HepG2 (cell line): ENCODE data around the gene C1R. TPM values are rescaled to one million over a fixed set of nuclear protein-coding genes. Genes with fewer than 3 reads are reported as not detected.
A peak's percentile ranks its signal among the peaks of the same experiment; 100 is the strongest.

Experiments
- ATAC-seq: fragments of 200-7000 bp; cut with Tn5 transposase; 3 replicates; pipeline ENCODE4 v1.9.1; 2020; ENCODE audit warnings: mild to moderate bottlenecking, moderate library complexity
- BruUV-seq: library from RNA; stranded (reverse); fragments of 400-500 nt; replicated peaks from 2 replicates; lab custom pipeline; 2021; lab: Mats Ljungman, UMichigan
- CTCF ChIA-PET: fragments of 300-600 bp; formaldehyde crosslinking; extraction: SDS; loops from one replicate; lab custom pipeline; 2021; ENCODE audit warnings: low total read pairs, inconsistent platforms, low intra/inter-chr PET ratio; lab: Yijun Ruan, JAX
- POLR2A ChIA-PET: fragments of 350-600 bp; sonication (Branson Sonifier 250); formaldehyde crosslinking; loops from one replicate; lab custom pipeline; 2020; ENCODE audit warnings: antibody characterized with exemption, inconsistent platforms; lab: Yijun Ruan, JAX
- DNase-seq: peaks from one replicate; pipeline ENCODE4 v3.0.0-alpha.2; 2015; ENCODE audit warnings: low spot score
- FAIRE-seq: peaks from 3 replicates; lab custom pipeline; 2011; peaks lifted over from hg19 to GRCh38; lab: Jason Lieb, UNC
- H2AFZ ChIP-seq: one replicate; pipeline ENCODE4 v1.6.1; 2011; ENCODE audit warnings: low read length, inconsistent platforms
- H3K27ac ChIP-seq: fragments of 300-600 bp; 3 replicates; pipeline ENCODE4 v1.8.0; 2011; ENCODE audit warnings: mixed run types, mild to moderate bottlenecking, mixed read lengths, low read length, inconsistent platforms; ENCODE audit not compliant: insufficient read depth; ENCODE audit errors: extremely low read length
- H3K27me3 ChIP-seq, 2 experiments: fragments of 200-600 bp in 1 of 2; 2 replicates in 1 of 2; 3 replicates in 1 of 2; pipeline versions ENCODE4 v1.6.0 to v1.8.0; 2011; ENCODE audit warnings: low read length in 2 of 2, mild to moderate bottlenecking in 2 of 2, moderate library complexity in 2 of 2, inconsistent platforms in 1 of 2; ENCODE audit not compliant: insufficient read depth in 2 of 2, control insufficient read depth in 1 of 2
- H3K36me3 ChIP-seq, 2 experiments: fragments of 200-600 bp in 1 of 2; replicated peaks in 1 of 2; 2 replicates in 1 of 2; 3 replicates in 1 of 2; pipeline versions ENCODE4 v1.5.1 to v1.8.0; 2011; ENCODE audit warnings: low read length in 2 of 2, inconsistent platforms in 1 of 2; ENCODE audit not compliant: insufficient read depth in 2 of 2, control insufficient read depth in 1 of 2
- H3K4me1 ChIP-seq: 2 replicates; pipeline ENCODE4 v1.5.1; 2012; ENCODE audit warnings: low read length, inconsistent platforms; ENCODE audit not compliant: insufficient read depth
- H3K4me2 ChIP-seq: 2 replicates; pipeline ENCODE4 v1.6.0; 2011; ENCODE audit warnings: low read depth, low read length, inconsistent platforms
- H3K4me3 ChIP-seq, 3 experiments: fragments of 200-600 bp in 1 of 3; sonication (generic), shearing (Covaris generic) in 1 of 3; replicated peaks in 1 of 3; 2 replicates each; pipeline ENCODE4 v1.5.1; 2011 to 2016; ENCODE audit warnings: low read length in 3 of 3, inconsistent platforms in 2 of 3, low read depth in 2 of 3, mild to moderate bottlenecking in 2 of 3, control low read depth in 1 of 3, mixed read lengths in 1 of 3; ENCODE audit not compliant: insufficient read depth in 1 of 3
- H3K79me2 ChIP-seq: one replicate; pipeline ENCODE4 v1.6.1; 2011; ENCODE audit warnings: low read length, inconsistent platforms; ENCODE audit not compliant: insufficient read depth
- H3K9ac ChIP-seq: 2 replicates; pipeline ENCODE4 v1.6.0; 2011; ENCODE audit warnings: mild to moderate bottlenecking, low read depth, low read length, inconsistent platforms; ENCODE audit not compliant: insufficient read depth
- H3K9me3 ChIP-seq: 2 replicates; pipeline ENCODE4 v1.5.1; 2012; ENCODE audit warnings: mild to moderate bottlenecking, low read length
- H4K20me1 ChIP-seq: 2 replicates; pipeline ENCODE4 v1.6.0; 2011; ENCODE audit warnings: inconsistent platforms, mild to moderate bottlenecking, low read length, moderate library complexity; ENCODE audit not compliant: insufficient read depth
- HMG20A ChIP-seq: IDR thresholded peaks from 2 replicates; pipeline ENCODE4 v1.6.1; 2016; ENCODE audit warnings: borderline replicate concordance
- RERE ChIP-seq: IDR thresholded peaks from 2 replicates; pipeline ENCODE4 v1.6.1; 2016; ENCODE audit warnings: low read depth, missing genetic modification reagents, missing compliant biosample characterization
- ZNF10 ChIP-seq: sonication (generic); formaldehyde crosslinking; IDR thresholded peaks from 2 replicates; pipeline ENCODE4 v1.4.0; 2020; ENCODE audit warnings: mild to moderate bottlenecking, low read depth, missing genetic modification reagents, borderline replicate concordance
- WGBS: methylation state at CpG from one replicate; pipeline ENCODE4 v1.1.6; 2017; ENCODE audit warnings: low lambda C conversion rate; 5-methylcytosine and 5-hydroxymethylcytosine counted together
- in situ Hi-C: cut with HindIII; loops from 2 replicates; pipeline ENCODE4 v1.10.0; 2017; ENCODE audit warnings: low pct_unique_long_range_greater_than_20kb; ENCODE audit not compliant: extremely low pct_ligation_motif_present
- intact Hi-C: fragments of 100-400 bp; cut with micrococcal nuclease; formaldehyde crosslinking; loops from one replicate; pipeline ENCODE4 v1.10.0; 2022; ENCODE audit not compliant: unreplicated experiment
- polyA plus RNA-seq, 8 experiments: library from polyadenylated mRNA; depleted of rRNA in 3 of 8; stranded (reverse) in 7 of 8; unstranded in 1 of 8; fragments of >200 nt; fragmentation: Illumina TruSeq in 4 of 8; extraction: Trizol in 4 of 8; gene quantifications; 2 replicates each; pipeline versions ENCODE4 v1.2.1 to v1.2.3, GENCODE V29; 2011 to 2016; ENCODE audit warnings: low read depth in 4 of 8, missing spikeins in 1 of 8, mixed read lengths in 1 of 8; ENCODE audit not compliant: insufficient read depth in 1 of 8
- total RNA-seq, 5 experiments: library from RNA; depleted of rRNA; stranded (reverse); fragments of >200 nt; fragmentation: Illumina TruSeq; extraction: Trizol; gene quantifications; 2 replicates each; pipeline ENCODE4 v1.2.3, GENCODE V29; 2016; ENCODE audit warnings: low read depth in 1 of 5
- TF ChIP-seq, protein P1 (sequence below): sonication (generic); formaldehyde crosslinking; IDR thresholded peaks from 2 replicates; pipeline ENCODE4 v1.4.0; 2020; ENCODE audit warnings: mild to moderate bottlenecking, low read depth, missing genetic modification reagents

Gene C1R
- total and polyA plus RNA-seq, 2 of the 13 experiments (the other 11 are each of a cell fraction or from before 2014, with no cell fraction given) = 3.5 to 6.5 TPM

GRCh38 chr12:7092986-7093460 is 778 bp upstream of the C1R start:
- in situ Hi-C loops (loop anchor here (5.0 kb wide), 1 partner anchor 36 kb away; no protein-coding TSS in a partner anchor), intact Hi-C loops (loop anchor here (1.0 to 2.0 kb wide), 3 partner anchors 16 to 149 kb away; partner anchors contain the start of genes C12orf57, C1RL and C1S)
- ChIA-PET POLR2A (interaction anchor here (1.0 to 2.7 kb wide), 2 partner anchors 32 to 149 kb away, joined by 4 to 9 read pairs; partner anchors contain the start of genes C12orf57, C1S and RNU7-1), CTCF (interaction anchor here (0.7 to 5.0 kb wide), 6 partner anchors 16 to 149 kb away, joined by 3 to 45 read pairs (median 4); partner anchors contain the start of genes C12orf57, C1RL and C1S)
- ATAC-seq (peak; percentile 2; the same call in 2 of the 3 replicates), FAIRE-seq (no peak), DNase-seq (no peak)
- Histone ChIP-seq H2AFZ (no peak overlapping the region), H3K27ac (no peak overlapping the region), H3K27me3 (peaks cover 0 to 2% of the 10 kb centered on the region in 2 experiments; a peak in 1 of 5 replicates), H3K9ac (peak overlapping the region; percentile 13; the same call in 1 of the 2 replicates), H3K4me1 (peaks cover 27% of the 10 kb centered on the region), H3K79me2 (no peaks in the 10 kb centered on the region), H3K9me3 (no peaks in the 10 kb centered on the region), H4K20me1 (no peaks in the 10 kb centered on the region; the same call in 1 of the 2 replicates), H3K4me2 (peak overlapping the region; percentile 73), H3K4me3 (no peak overlapping the region), H3K36me3 (no peaks in the 10 kb centered on the region)
- WGBS = 50% methylated on average over 8 of the region's 8 CpGs
- TF ChIP-seq ZNF10 (CRISPR knock-in tag) = no peak
- no peak for TF ChIP-seq RERE
- TF ChIP-seq, protein P1, sequence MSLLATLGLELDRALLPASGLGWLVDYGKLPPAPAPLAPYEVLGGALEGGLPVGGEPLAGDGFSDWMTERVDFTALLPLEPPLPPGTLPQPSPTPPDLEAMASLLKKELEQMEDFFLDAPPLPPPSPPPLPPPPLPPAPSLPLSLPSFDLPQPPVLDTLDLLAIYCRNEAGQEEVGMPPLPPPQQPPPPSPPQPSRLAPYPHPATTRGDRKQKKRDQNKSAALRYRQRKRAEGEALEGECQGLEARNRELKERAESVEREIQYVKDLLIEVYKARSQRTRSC = no peak
- TF ChIP-seq HMG20A (CRISPR knock-in tag) = no peak
- BruUV-seq = no TSS peak
